GM18520 (cell line): ENCODE measurements around the gene NXF3.
"Not testable (repeated sequence)": the region's sequence is repeated elsewhere in the genome, so short reads cannot be mapped to it uniquely, and the experiment has no call there.

Experiments
- ATAC-seq: cut with Tn5 transposase; IDR thresholded peaks from one replicate; pipeline ENCODE4 v1.9.1; 2021; ENCODE audit not compliant: unreplicated experiment

Gene NXF3

GRCh38 chrX:103092942-103093341, at the start of gene NXF3:
Gene NXF3, minus strand, starts transcription at chrX:103093143. Its CDS starts 120 bp downstream, at chrX:103093023.
- no peak for ATAC-seq

GRCh38 chrX:103136528-103136927, 43.6 kb upstream of the NXF3 start:
- ATAC-seq, result not testable (repeated sequence)

GRCh38 chrX:103124284-103124683, 31.3 kb upstream of the NXF3 start:
- ATAC-seq, result no peak

- no peak for ATAC-seq
These were observed 27.8 kb upstream of the NXF3 start for GRCh38 chrX:103120748-103121147.

- not testable (repeated sequence) for ATAC-seq
These were observed 24.0 kb upstream of the NXF3 start for GRCh38 chrX:103116970-103117369.

- ATAC-seq, result not testable (repeated sequence)
These were observed 16.6 kb upstream of the NXF3 start for GRCh38 chrX:103109497-103109896.

- ATAC-seq, result no peak
These were observed 14.9 kb upstream of the NXF3 start for GRCh38 chrX:103107836-103108235.

GRCh38 chrX:103107227-103107737, 14.3 kb upstream of the NXF3 start:
- ATAC-seq, result not testable (repeated sequence)

GRCh38 chrX:103104370-103104769, 11.4 kb upstream of the NXF3 start:
- not testable (repeated sequence) for ATAC-seq

GRCh38 chrX:103103866-103104265, 10.9 kb upstream of the NXF3 start:
- ATAC-seq, result not testable (repeated sequence)

GRCh38 chrX:103101299-103102042, 8.5 kb upstream of the NXF3 start:
- no peak for ATAC-seq

GRCh38 chrX:103100484-103100883, 7.5 kb upstream of the NXF3 start:
- ATAC-seq, result no peak

GRCh38 chrX:103099691-103100090, 6.7 kb upstream of the NXF3 start:
- no peak for ATAC-seq

GRCh38 chrX:103098488-103098887, 5.5 kb upstream of the NXF3 start:
- no peak for ATAC-seq

GRCh38 chrX:103081051-103081450, 11.9 kb downstream of the NXF3 start:
- no peak for ATAC-seq

- no peak for ATAC-seq
These were observed 19.5 kb downstream of the NXF3 start for GRCh38 chrX:103073467-103073866.

GRCh38 chrX:103066606-103067005, 26.3 kb downstream of the NXF3 start:
- no peak for ATAC-seq

GRCh38 chrX:103063918-103064434, 29.0 kb downstream of the NXF3 start, which contains the start of gene BEX1:
Gene BEX1, minus strand, starts transcription at chrX:103064171. Its CDS starts 897 bp downstream, at chrX:103063274.
- ATAC-seq, result no peak

GRCh38 chrX:103063191-103063845, 29.6 kb downstream of the NXF3 start:
- ATAC-seq, result no peak

- ATAC-seq, result no peak
These were observed 31.5 kb downstream of the NXF3 start for GRCh38 chrX:103061486-103061885.

GRCh38 chrX:103056902-103057301, 36.0 kb downstream of the NXF3 start:
- ATAC-seq, result no peak

GRCh38 chrX:103052625-103053024, 40.3 kb downstream of the NXF3 start:
- no peak for ATAC-seq
